Measurements from ENCODE around the gene SNRPD3. TPM values are rescaled to one million over a fixed set of nuclear protein-coding genes. Genes with fewer than 3 reads are reported as not detected.

SNRPD3 gene
- total RNA-seq, 4 donors from 2014 or later, result 107 to 135 (median 115) TPM

GRCh38 chr22:24576778-24577177, 21.0 kb downstream of the SNRPD3 start:
- no peak for TF ChIP-seq CTCF (IDR thresholded peaks at IDR 0.05)
- ATAC-seq (ENCODE audit: low FRiP score) (no peak), DNase-seq (ENCODE audit: low spot score) (no peak)

- no peak for TF ChIP-seq CTCF (IDR thresholded peaks at IDR 0.05)
- ATAC-seq (ENCODE audit: low FRiP score), result no peak
- no peak for DNase-seq (ENCODE audit: low spot score)
Measured at GRCh38 chr22:24578355-24579257, 22.8 kb downstream of the SNRPD3 start.

- no peak for TF ChIP-seq CTCF (IDR thresholded peaks at IDR 0.05)
Measured at GRCh38 chr22:24579258-24579601, 23.4 kb downstream of the SNRPD3 start.

GRCh38 chr22:24580276-24580675, 24.5 kb downstream of the SNRPD3 start:
- no peak for DNase-seq (ENCODE audit: low spot score)
- ATAC-seq (ENCODE audit: low FRiP score), result peak; percentile 60

More at GRCh38 chr22:24579258-24579601, 23.4 kb downstream of the SNRPD3 start:
- DNase-seq (ENCODE audit: low spot score) (no peak), ATAC-seq (ENCODE audit: low FRiP score) (no peak)

GRCh38 chr22:24582056-24582814, 26.4 kb downstream of the SNRPD3 start:
- no peak for TF ChIP-seq CTCF (IDR thresholded peaks at IDR 0.05)
- ATAC-seq (ENCODE audit: low FRiP score), result no peak
- DNase-seq (ENCODE audit: low spot score), result no peak

More at GRCh38 chr22:24580276-24580675, 24.5 kb downstream of the SNRPD3 start:
- TF ChIP-seq CTCF (IDR thresholded peaks at IDR 0.05), result no peak

- no peak for ATAC-seq (ENCODE audit: low FRiP score)
- TF ChIP-seq CTCF (IDR thresholded peaks at IDR 0.05), result no peak
- no peak for DNase-seq (ENCODE audit: low spot score)
Measured at GRCh38 chr22:24583221-24584165, 27.7 kb downstream of the SNRPD3 start.

Data from omental fat pad (tissue), 4 donors.